Esophagus squamous epithelium (tissue), 4 donors: Measurements from ENCODE around the gene PIK3R2.

Experiments
- CTCF ChIP-seq, 6 experiments: fragments of 450-650 bp in 4 of 6; fragments of 200-600 bp in 2 of 6; sonication (generic) in 2 of 6; IDR thresholded peaks; one replicate each; pipeline ENCODE4 v1.5.1; 2016 to 2019; ENCODE audit warnings: antibody characterized with exemption in 6 of 6, mild to moderate bottlenecking in 4 of 6, moderate library complexity in 4 of 6
- POLR2A ChIP-seq, 4 donors: fragments of 450-650 bp; IDR thresholded peaks; one replicate each; pipeline ENCODE4 v1.6.1; 2017; ENCODE audit warnings: antibody characterized with exemption in 4 of 4, mild to moderate bottlenecking in 4 of 4, moderate library complexity in 3 of 4

- TF ChIP-seq CTCF (IDR thresholded peaks at IDR 0.05) (no peak), POLR2A (IDR thresholded peaks at IDR 0.05) (no peak)
These were observed 65.6 kb downstream of the PIK3R2 start for GRCh38 chr19:18218600-18218999.
